ENCODE results near the gene LRRC9.

DNA sequence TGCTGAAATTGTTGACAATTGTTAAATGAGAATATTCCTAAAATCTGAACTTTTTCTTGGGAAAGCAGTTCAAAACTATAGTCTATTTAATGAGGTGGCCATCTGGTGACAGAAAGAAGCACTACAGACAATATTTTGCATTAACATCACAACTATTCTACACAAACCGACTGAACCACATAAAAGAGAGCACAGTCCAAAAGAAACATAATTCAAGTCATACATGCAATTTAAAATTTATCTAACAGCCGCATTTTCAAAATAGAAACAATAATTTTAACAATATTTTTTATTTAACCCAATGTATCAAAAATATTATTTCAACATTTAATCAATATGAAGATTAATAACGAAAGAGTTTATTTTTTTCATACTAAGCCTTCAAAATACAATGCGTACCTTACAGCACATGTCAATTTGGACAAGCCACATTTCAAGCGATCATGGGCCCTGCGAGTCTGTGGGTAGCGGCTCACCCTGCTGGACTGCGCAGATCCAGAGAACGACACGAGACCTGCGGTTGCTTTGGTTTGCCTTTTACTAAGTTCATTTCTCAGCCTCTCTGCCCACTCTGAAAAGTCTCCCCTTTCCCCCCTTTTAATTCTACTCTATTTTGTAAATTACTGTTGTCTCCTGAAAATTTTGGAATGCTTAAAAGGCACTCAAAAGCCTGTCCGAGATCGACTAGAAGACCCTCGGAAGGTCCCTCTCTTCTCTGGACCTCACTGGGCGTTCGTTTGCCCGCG lies 947 bp upstream of the LRRC9 start:
- no peak for TF ChIP-seq CTCF (IDR thresholded peaks at IDR 0.05; ENCODE audit: insufficient read depth, low read length)
- no peak for TF ChIP-seq REST (IDR thresholded peaks at IDR 0.05; ENCODE audit: insufficient replicate concordance, low read depth)
- no peak for TF ChIP-seq SPI1 (IDR thresholded peaks at IDR 0.05; ENCODE audit: borderline replicate concordance, low read depth)
- no peak for TF ChIP-seq POLR2AphosphoS5 (IDR thresholded peaks at IDR 0.05; ENCODE audit: low read depth)
- TF ChIP-seq GABPA (IDR thresholded peaks at IDR 0.05; ENCODE audit: low read depth): no peak
